GM18507 (cell line): ENCODE measurements around the gene DENND1A.
"Not testable (repeated sequence)": the region's sequence is repeated elsewhere in the genome, so short reads cannot be mapped to it uniquely, and the experiment has no call there.

Experiments used
- DNase-seq: peaks from one replicate; pipeline ENCODE4 v3.0.0; 2011; ENCODE audit warnings: low read depth; ENCODE audit not compliant: insufficient read length; ENCODE audit errors: extremely low spot score
- FAIRE-seq: peaks from 2 replicates; lab custom pipeline; 2011; peaks lifted over from hg19 to GRCh38; lab: Jason Lieb, UNC

DENND1A gene

GRCh38 chr9:123952641-123953495 is 22.9 kb upstream of the DENND1A start:
- DNase-seq: no peak
- no peak for FAIRE-seq

- FAIRE-seq (no peak), DNase-seq (no peak)
Observed at GRCh38 chr9:123948286-123948685, 18.4 kb upstream of the DENND1A start.

- FAIRE-seq (no peak), DNase-seq (no peak)
Observed at GRCh38 chr9:123947326-123947725, 17.4 kb upstream of the DENND1A start.

- FAIRE-seq: no peak
- DNase-seq: no peak
Observed at GRCh38 chr9:123946101-123946821, 16.3 kb upstream of the DENND1A start.

GRCh38 chr9:123945532-123945931 is 15.6 kb upstream of the DENND1A start:
- FAIRE-seq (no peak), DNase-seq (no peak)

GRCh38 chr9:123944464-123944863 is 14.5 kb upstream of the DENND1A start:
- FAIRE-seq, DNase-seq: not testable (repeated sequence)

- no peak for FAIRE-seq
Observed at GRCh38 chr9:123943671-123944070, 13.7 kb upstream of the DENND1A start.

GRCh38 chr9:123942542-123942941 is 12.6 kb upstream of the DENND1A start:
- DNase-seq: no peak
- FAIRE-seq: no peak

More at GRCh38 chr9:123943671-123944070, 13.7 kb upstream of the DENND1A start:
- no peak for DNase-seq

- DNase-seq: no peak
- no peak for FAIRE-seq
Observed at GRCh38 chr9:123941524-123942070, 11.7 kb upstream of the DENND1A start.

GRCh38 chr9:123940721-123941523 is 11.0 kb upstream of the DENND1A start:
- DNase-seq (no peak), FAIRE-seq (no peak)

GRCh38 chr9:123938401-123938800 is 8.5 kb upstream of the DENND1A start:
- no peak for DNase-seq
- no peak for FAIRE-seq

GRCh38 chr9:123936575-123936974 is 6.6 kb upstream of the DENND1A start:
- FAIRE-seq, DNase-seq: not testable (repeated sequence)

GRCh38 chr9:123933440-123934212 is 3.7 kb upstream of the DENND1A start:
- FAIRE-seq: no peak
- no peak for DNase-seq

- DNase-seq: no peak
Observed at GRCh38 chr9:123929177-123929869, 603 bp downstream of the DENND1A start.

GRCh38 chr9:123928533-123929176 is 1.3 kb downstream of the DENND1A start:
- FAIRE-seq (peak; percentile 62), DNase-seq (no peak)

More at GRCh38 chr9:123929177-123929869, 603 bp downstream of the DENND1A start:
- FAIRE-seq: peak; percentile 59

- FAIRE-seq (peak; percentile 84), DNase-seq (no peak)
Observed at GRCh38 chr9:123927625-123928532, 2.0 kb downstream of the DENND1A start.

GRCh38 chr9:123926941-123927340 is 3.0 kb downstream of the DENND1A start:
- FAIRE-seq: no peak

More at GRCh38 chr9:123926941-123927340, 3.0 kb downstream of the DENND1A start:
- no peak for DNase-seq
